Measurements from ENCODE around the gene MRPL23. TPM values are rescaled to one million over a fixed set of nuclear protein-coding genes. Genes with fewer than 3 reads are reported as not detected.

The MRPL23 gene
- total RNA-seq, 1 donor from 2014 or later: 163 TPM

DNA sequence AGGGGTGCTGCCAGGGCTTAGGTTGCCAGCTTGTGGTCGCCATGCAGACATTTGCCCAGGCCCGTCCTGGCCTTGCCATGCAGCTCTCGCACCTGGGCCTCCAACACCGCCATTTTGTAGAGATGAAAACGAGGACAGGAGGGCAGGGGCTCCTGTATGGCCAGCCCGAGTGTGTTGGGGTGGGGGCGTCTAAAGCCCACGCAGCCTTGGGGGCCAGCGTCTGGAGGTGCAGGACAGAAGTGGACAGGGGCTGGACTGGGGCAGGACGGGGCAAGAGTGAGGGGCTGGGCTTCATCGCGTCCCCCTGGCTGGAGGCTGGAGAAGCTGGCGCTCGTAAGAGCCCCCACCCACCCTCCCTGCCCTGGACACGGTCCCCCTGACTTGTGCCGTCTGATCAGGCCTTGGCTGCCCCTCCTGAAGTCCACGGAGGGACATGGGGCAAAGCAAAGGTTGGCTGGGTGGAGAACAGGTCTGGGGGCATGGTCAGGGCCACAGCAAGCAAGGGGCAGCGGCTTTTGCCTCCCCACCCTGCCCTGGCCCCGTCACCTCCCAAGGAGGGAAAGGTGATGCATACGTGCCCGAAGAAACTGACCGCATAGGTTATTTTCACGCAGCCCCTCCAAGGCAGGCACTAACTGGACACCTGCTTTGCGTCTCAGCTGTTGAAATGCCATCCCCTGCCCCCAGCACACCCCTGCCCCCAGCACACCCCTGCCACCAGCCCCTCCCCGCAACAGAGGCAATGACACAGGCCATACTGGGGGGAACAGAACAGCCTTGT, 26.8 kb upstream of the MRPL23 start:
- no peak for DNase-seq (ENCODE audit: low read depth)
- Histone ChIP-seq H3K4me3 (ENCODE audit: low read depth, low read length) (no peak overlapping the region), H3K27me3 (ENCODE audit: control insufficient read depth, insufficient read depth, low read length) (peaks cover 16% of the 10 kb centered on the region), H3K36me3 (ENCODE audit: control insufficient read depth, insufficient read depth, low read length) (no peaks in the 10 kb centered on the region)
- TF ChIP-seq, protein P1, sequence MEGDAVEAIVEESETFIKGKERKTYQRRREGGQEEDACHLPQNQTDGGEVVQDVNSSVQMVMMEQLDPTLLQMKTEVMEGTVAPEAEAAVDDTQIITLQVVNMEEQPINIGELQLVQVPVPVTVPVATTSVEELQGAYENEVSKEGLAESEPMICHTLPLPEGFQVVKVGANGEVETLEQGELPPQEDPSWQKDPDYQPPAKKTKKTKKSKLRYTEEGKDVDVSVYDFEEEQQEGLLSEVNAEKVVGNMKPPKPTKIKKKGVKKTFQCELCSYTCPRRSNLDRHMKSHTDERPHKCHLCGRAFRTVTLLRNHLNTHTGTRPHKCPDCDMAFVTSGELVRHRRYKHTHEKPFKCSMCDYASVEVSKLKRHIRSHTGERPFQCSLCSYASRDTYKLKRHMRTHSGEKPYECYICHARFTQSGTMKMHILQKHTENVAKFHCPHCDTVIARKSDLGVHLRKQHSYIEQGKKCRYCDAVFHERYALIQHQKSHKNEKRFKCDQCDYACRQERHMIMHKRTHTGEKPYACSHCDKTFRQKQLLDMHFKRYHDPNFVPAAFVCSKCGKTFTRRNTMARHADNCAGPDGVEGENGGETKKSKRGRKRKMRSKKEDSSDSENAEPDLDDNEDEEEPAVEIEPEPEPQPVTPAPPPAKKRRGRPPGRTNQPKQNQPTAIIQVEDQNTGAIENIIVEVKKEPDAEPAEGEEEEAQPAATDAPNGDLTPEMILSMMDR (IDR thresholded peaks at IDR 0.05; ENCODE audit: insufficient read depth, low read length, poor library complexity, severe bottlenecking): no peak

DNA sequence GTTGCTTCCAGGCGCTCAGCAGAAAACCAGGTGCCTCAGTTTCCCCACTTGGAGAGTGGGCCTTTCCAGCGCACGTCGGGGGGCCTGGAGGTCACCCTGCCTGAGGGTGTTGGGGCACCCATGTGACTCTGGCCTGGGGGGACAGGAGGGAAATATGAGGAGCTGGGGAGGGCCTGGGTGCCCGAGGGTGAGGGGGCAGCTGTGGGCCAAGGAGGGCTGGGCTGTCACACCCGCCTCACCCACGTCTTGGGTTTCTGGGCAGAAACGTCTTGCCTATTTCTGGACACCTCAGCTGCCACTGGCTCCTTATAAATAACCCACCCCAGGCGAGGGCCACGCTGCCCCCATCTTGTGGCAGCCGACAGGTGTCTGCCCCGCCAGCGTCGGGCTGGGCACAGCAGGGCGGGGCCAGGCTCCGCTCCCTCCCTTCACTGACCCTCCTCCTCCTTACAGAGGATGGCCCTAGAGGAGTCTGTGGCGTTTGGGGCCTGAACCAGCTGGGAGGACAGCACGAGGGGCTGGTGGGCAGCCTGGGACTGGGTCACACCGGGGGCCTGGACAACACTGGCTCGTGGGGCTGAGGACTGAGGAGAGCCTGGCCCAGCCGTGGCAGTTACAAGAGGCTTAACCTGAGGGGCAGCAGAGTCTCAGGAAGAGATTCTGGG, 26.1 kb upstream of the MRPL23 start:
- DNase-seq (ENCODE audit: low read depth): no peak
- Histone ChIP-seq H3K4me3 (ENCODE audit: low read depth, low read length) (no peak overlapping the region), H3K36me3 (ENCODE audit: control insufficient read depth, insufficient read depth, low read length) (no peaks in the 10 kb centered on the region), H3K27me3 (ENCODE audit: control insufficient read depth, insufficient read depth, low read length) (peaks cover 18% of the 10 kb centered on the region)
- TF ChIP-seq, protein P1 (IDR thresholded peaks at IDR 0.05; ENCODE audit: insufficient read depth, low read length, poor library complexity, severe bottlenecking): no peak

DNA sequence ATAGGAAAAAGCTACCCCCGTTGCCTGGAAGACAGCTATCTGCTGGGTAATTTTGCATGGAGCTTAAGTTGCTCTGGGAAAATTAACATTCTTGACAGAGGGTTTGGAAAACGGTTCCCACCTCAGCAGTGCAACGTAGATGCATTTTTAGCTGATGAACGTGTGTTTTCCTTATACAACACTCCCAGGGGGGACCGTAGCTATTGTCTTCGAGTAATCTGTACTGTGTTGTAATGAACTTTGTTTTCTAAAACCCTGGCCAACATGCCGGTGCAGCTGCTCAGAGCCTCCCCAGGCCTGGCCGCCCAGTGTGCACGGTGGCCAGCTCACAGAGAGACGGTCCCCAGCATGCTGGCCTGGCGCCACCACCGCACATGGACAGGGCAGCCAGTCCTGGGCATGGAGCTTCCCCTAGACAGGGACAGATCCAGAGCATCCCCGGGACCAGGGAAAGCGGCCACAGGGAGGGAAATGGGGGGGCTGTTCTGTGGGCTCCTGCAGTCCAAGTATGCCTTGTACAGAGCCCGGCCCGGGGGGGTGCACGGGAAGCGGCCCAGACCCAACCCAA, 25.5 kb upstream of the MRPL23 start:
- no peak for DNase-seq (ENCODE audit: low read depth)
- H3K4me3 ChIP-seq (ENCODE audit: low read depth, low read length): no peak overlapping the region
- TF ChIP-seq, protein P1 (IDR thresholded peaks at IDR 0.05; ENCODE audit: insufficient read depth, low read length, poor library complexity, severe bottlenecking): no peak
- peaks cover 18% of the 10 kb centered on the region for H3K27me3 ChIP-seq (ENCODE audit: control insufficient read depth, insufficient read depth, low read length)
- no peaks in the 10 kb centered on the region for H3K36me3 ChIP-seq (ENCODE audit: control insufficient read depth, insufficient read depth, low read length)

DNA sequence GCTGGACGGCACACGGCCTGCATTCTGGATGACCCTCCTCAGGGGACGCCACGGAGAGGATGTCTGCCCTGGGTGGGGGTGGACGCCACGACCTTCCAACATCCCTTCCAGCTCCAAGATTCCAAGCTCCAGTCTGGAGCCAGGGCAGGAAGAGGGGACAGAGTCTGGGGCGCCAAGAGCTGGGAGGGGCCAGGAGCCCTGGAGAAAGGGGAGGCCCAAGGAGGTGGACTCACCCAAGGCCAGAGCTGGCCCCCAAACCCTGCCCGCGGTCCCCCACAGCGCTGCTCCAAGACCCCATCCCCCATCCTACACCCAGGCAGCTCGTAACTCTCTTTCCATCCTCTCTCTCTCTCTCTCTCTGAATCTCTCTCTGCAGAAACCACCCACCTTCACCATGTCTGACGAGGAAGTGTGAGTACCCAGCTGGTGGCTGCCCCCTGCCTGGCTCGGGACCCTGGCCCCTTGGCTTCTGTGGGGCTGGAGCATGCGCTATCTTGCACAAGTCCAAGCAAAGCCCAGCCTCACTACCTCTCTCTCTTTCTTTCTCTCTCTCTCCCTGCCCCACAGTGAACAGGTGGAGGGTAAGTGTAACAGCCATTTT, 24.6 kb upstream of the MRPL23 start:
- Histone ChIP-seq H3K36me3 (ENCODE audit: control insufficient read depth, insufficient read depth, low read length) (no peaks in the 10 kb centered on the region), H3K4me3 (ENCODE audit: low read depth, low read length) (no peak overlapping the region), H3K27me3 (ENCODE audit: control insufficient read depth, insufficient read depth, low read length) (peaks cover 18% of the 10 kb centered on the region)
- TF ChIP-seq, protein P1 (IDR thresholded peaks at IDR 0.05; ENCODE audit: insufficient read depth, low read length, poor library complexity, severe bottlenecking): no peak
- no peak for DNase-seq (ENCODE audit: low read depth)

DNA sequence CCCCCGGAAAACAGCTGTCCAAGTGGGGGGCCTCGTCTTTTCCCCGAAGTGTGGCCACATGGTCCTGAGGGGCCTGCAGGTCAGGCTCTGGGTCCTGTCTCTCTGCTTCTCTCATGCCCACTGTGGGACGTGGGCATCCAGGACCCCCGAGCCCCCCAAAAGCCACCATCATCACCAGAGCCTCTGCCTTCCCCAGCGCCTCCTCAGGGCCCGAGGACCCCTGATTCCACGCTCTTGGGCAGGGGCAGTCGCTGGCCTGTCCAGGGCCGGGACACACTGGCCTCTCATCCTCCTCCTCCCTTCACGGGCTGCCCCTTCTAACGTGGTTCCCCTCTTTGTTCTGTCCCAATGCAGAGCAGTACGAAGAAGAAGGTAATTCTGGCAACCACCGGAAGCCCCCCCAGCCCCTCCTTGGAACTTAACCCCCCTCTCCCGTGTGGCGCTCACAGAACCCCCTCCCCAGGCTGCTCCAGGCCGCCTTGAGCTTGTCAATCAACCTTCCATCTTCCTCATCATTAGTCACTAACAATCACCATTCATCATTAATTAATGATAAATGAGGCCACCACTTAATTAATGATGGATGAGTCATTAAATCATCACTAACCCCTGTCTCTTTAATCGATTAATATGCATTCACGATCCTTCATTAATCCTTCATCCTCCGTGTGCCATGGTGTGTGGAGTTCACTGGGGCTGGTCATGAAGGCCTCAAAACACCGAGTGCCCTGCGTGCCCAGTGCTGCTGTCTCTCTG, 23.8 kb upstream of the MRPL23 start:
- Histone ChIP-seq H3K27me3 (ENCODE audit: control insufficient read depth, insufficient read depth, low read length) (peaks cover 24% of the 10 kb centered on the region), H3K4me3 (ENCODE audit: low read depth, low read length) (no peak overlapping the region), H3K36me3 (ENCODE audit: control insufficient read depth, insufficient read depth, low read length) (no peaks in the 10 kb centered on the region)
- TF ChIP-seq, protein P1 (IDR thresholded peaks at IDR 0.05; ENCODE audit: insufficient read depth, low read length, poor library complexity, severe bottlenecking): no peak
- DNase-seq (ENCODE audit: low read depth): no peak

Data from kidney epithelial cell (primary cell).